Measurements from ENCODE around the gene FYB1. TPM values are rescaled to one million over a fixed set of nuclear protein-coding genes. Genes with fewer than 3 reads are reported as not detected.

Gene FYB1
- total RNA-seq, 1 experiment from 2014 or later, result not detected

GRCh38 chr5:39100851-39101396, 118.4 kb downstream of the FYB1 start:
- TF ChIP-seq CTCF (conservative IDR thresholded peaks at IDR 0.05; ENCODE audit: low read depth, low read length) (no peak), EZH2 (IDR thresholded peaks at IDR 0.05; ENCODE audit: borderline replicate concordance, low read depth, low read length, poor library complexity, severe bottlenecking) (no peak)
- POLR2A ChIA-PET (ENCODE audit: low non-redundant PET), result no interaction called here

DNA sequence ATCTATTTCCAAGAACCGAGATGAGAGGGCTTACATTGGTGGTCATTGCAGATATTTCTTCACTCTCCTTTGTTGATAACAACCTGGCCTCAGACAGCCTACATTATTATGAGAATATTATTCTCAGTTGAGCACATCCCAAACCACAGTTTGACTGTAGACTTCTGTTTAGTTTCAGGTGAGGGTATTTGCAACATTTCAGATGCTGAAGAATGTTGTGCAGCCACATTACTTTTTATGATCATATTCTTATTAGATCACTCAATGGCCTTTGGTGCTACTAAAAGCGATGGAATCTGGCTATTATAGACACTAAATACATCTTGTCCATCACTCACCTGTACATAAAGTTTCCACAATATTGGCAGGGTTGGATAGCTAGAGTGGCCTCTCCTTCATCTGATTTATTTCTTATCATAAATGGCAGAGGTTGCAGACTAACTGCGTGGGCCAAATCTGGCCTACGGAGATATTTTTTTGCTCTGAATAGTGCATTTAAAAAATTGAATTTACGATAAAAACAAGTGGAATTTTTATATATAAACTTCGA, 119.0 kb downstream of the FYB1 start:
- Histone ChIP-seq H3K9me3 (ENCODE audit: low read depth, low read length, poor library complexity, severe bottlenecking) (no peaks in the 10 kb centered on the region), H3K27ac (ENCODE audit: low read depth, low read length, poor library complexity, severe bottlenecking) (no peak overlapping the region), H3K27me3 (replicated peaks; ENCODE audit: insufficient read depth, low read depth, low read length, poor library complexity) (no peaks in the 10 kb centered on the region), H3K4me3 (ENCODE audit: low read depth, low read length, poor library complexity, severe bottlenecking) (no peak overlapping the region), H3K36me3 (ENCODE audit: insufficient read depth, low read length, poor library complexity, severe bottlenecking) (no peaks in the 10 kb centered on the region), H3K4me1 (ENCODE audit: insufficient read depth, low read length, poor library complexity, severe bottlenecking) (no peaks in the 10 kb centered on the region)
- DNase-seq (ENCODE audit: low spot score), result no peak
- ChIA-PET POLR2A (ENCODE audit: low non-redundant PET) (no interaction called here), CTCF (no interaction called here)
- intact Hi-C loops (cut with micrococcal nuclease; ENCODE audit: unreplicated experiment), result no loop called here
- no TSS peak for BruUV-seq (replicated peaks)
- TF ChIP-seq EZH2 (IDR thresholded peaks at IDR 0.05; ENCODE audit: borderline replicate concordance, low read depth, low read length, poor library complexity, severe bottlenecking) (no peak), CTCF (conservative IDR thresholded peaks at IDR 0.05; ENCODE audit: low read depth, low read length) (no peak)

More at GRCh38 chr5:39100851-39101396, 118.4 kb downstream of the FYB1 start:
- Histone ChIP-seq H3K4me3 (ENCODE audit: low read depth, low read length, poor library complexity, severe bottlenecking) (no peak overlapping the region), H3K27me3 (replicated peaks; ENCODE audit: insufficient read depth, low read depth, low read length, poor library complexity) (no peaks in the 10 kb centered on the region), H3K4me1 (ENCODE audit: insufficient read depth, low read length, poor library complexity, severe bottlenecking) (no peaks in the 10 kb centered on the region), H3K9me3 (ENCODE audit: low read depth, low read length, poor library complexity, severe bottlenecking) (no peaks in the 10 kb centered on the region), H3K36me3 (ENCODE audit: insufficient read depth, low read length, poor library complexity, severe bottlenecking) (no peaks in the 10 kb centered on the region), H3K27ac (ENCODE audit: low read depth, low read length, poor library complexity, severe bottlenecking) (no peak overlapping the region)
- intact Hi-C loops (cut with micrococcal nuclease; ENCODE audit: unreplicated experiment), result no loop called here
- CTCF ChIA-PET, result no interaction called here
- DNase-seq (ENCODE audit: low spot score), result no peak
- BruUV-seq (replicated peaks), result no TSS peak

- TF ChIP-seq CTCF (conservative IDR thresholded peaks at IDR 0.05; ENCODE audit: low read depth, low read length) (no peak), EZH2 (IDR thresholded peaks at IDR 0.05; ENCODE audit: borderline replicate concordance, low read depth, low read length, poor library complexity, severe bottlenecking) (no peak)
- BruUV-seq (replicated peaks), result no TSS peak
- intact Hi-C loops (cut with micrococcal nuclease; ENCODE audit: unreplicated experiment), result no loop called here
- ChIA-PET POLR2A (ENCODE audit: low non-redundant PET) (no interaction called here), CTCF (no interaction called here)
- H3K36me3 ChIP-seq (ENCODE audit: insufficient read depth, low read length, poor library complexity, severe bottlenecking), result no peaks in the 10 kb centered on the region
- H3K4me1 ChIP-seq (ENCODE audit: insufficient read depth, low read length, poor library complexity, severe bottlenecking), result no peaks in the 10 kb centered on the region
- DNase-seq (ENCODE audit: low spot score), result no peak
- H3K27me3 ChIP-seq (replicated peaks; ENCODE audit: insufficient read depth, low read depth, low read length, poor library complexity), result no peaks in the 10 kb centered on the region
- no peak overlapping the region for H3K4me3 ChIP-seq (ENCODE audit: low read depth, low read length, poor library complexity, severe bottlenecking)
- H3K27ac ChIP-seq (ENCODE audit: low read depth, low read length, poor library complexity, severe bottlenecking), result no peak overlapping the region
- H3K9me3 ChIP-seq (ENCODE audit: low read depth, low read length, poor library complexity, severe bottlenecking), result no peaks in the 10 kb centered on the region
Observed at GRCh38 chr5:39099831-39100230, 119.5 kb downstream of the FYB1 start.

Measured in A673 (cell line).